AG10803 (cell line): ENCODE data around the gene CSKMT.
"Not testable (repeated sequence)": the region's sequence is repeated elsewhere in the genome, so short reads cannot be mapped to it uniquely, and the experiment has no call there.

Experiments used
- DNase-seq: peaks from one replicate; pipeline ENCODE4 v3.0.0; 2010; ENCODE audit warnings: low read depth
- H3K4me3 ChIP-seq: 2 replicates; pipeline ENCODE4 v1.5.1; 2011; ENCODE audit warnings: mild to moderate bottlenecking, low read length, control low read depth
- TF ChIP-seq, protein P1 (sequence below): conservative IDR thresholded peaks from 2 replicates; pipeline ENCODE4 v1.5.1; 2011; ENCODE audit warnings: mild to moderate bottlenecking, low read length, control low read depth, inconsistent platforms

CSKMT gene, protein sequence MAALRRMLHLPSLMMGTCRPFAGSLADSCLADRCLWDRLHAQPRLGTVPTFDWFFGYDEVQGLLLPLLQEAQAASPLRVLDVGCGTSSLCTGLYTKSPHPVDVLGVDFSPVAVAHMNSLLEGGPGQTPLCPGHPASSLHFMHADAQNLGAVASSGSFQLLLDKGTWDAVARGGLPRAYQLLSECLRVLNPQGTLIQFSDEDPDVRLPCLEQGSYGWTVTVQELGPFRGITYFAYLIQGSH

DNA sequence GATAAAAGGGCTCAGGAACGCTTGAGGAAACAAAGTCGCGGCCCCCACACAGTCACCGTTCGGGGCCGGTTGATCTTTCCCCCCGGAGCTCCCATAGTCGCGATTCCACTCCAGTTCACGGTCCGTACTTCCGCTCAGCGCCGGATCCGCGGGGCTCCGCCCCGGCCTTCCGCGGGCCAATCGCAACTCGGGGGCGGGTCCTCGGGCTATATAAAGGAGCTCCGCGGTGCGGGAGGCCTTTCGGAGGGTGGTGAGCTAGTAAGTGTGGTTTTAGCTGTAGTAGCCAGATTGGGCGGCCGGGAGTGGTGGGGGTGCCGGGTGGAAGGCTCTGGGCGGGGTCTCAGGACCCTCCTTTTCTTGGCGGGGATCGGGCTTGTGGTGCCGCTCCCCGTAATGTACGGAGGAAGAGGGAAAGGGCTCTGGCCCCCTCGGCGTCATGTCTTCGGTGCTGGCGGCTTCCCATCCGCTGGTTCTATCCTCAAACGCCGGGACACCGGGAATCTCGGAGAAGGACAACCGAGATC is at the start of gene CSKMT, which contains the start of gene C11orf98:
Gene CSKMT (plus strand): TSS at position 238 of the 524 bp plus-strand sequence. CDS start 568 bp downstream, outside the sequence.
Gene C11orf98 (minus strand): TSS at position 136 of the 524 bp plus-strand sequence. CDS start 41 bp downstream, at position 95.
- TF ChIP-seq, protein P1, sequence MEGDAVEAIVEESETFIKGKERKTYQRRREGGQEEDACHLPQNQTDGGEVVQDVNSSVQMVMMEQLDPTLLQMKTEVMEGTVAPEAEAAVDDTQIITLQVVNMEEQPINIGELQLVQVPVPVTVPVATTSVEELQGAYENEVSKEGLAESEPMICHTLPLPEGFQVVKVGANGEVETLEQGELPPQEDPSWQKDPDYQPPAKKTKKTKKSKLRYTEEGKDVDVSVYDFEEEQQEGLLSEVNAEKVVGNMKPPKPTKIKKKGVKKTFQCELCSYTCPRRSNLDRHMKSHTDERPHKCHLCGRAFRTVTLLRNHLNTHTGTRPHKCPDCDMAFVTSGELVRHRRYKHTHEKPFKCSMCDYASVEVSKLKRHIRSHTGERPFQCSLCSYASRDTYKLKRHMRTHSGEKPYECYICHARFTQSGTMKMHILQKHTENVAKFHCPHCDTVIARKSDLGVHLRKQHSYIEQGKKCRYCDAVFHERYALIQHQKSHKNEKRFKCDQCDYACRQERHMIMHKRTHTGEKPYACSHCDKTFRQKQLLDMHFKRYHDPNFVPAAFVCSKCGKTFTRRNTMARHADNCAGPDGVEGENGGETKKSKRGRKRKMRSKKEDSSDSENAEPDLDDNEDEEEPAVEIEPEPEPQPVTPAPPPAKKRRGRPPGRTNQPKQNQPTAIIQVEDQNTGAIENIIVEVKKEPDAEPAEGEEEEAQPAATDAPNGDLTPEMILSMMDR = no peak
- peak; percentile 91 for DNase-seq
- peak within 1 kb of the TSS; percentile 93 for H3K4me3 ChIP-seq

DNA sequence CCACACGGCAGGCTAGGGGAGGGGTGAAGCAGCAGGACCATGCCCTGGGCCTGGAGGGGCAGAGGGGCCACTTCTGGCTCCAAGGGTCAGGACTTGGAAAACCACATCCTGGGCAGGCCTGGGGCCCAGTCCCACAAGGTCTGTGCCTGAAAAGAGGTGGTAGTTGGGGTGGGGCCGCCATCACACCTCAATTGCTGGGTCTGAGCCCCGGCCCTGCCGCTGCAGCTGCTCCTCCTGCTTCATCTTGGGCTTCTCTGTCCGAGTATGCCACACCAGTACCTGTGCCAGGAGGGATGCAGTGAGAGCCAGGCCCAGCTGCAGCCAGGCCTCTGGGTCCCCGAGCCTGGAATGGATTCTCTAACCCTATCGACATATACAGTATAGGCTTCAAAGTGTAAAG is 49.6 kb upstream of the CSKMT start:
- no peak for DNase-seq
- TF ChIP-seq, protein P1 = no peak
- no peak overlapping the region for H3K4me3 ChIP-seq

DNA sequence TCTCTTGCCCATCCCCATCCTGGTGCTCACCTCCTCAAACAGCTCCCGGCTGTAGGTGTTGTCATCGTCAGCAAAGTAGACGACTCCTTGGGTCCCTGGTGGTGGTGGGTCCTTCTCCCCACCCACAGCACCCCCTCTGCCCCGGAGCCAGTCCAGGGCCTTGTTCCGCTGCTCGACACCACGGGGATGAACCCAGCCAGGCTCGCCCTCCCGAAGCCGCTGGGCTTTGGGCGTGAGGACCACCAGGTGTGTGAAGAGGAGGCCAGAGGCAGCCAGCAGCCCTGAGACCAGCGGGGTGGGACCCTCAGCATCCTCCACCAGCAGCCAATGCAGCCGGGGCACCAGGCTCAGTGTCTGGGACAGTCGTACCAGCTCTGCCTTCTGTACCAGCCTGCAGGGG is 48.2 kb upstream of the CSKMT start:
- DNase-seq, H3K4me3 ChIP-seq: not testable (repeated sequence)

DNA sequence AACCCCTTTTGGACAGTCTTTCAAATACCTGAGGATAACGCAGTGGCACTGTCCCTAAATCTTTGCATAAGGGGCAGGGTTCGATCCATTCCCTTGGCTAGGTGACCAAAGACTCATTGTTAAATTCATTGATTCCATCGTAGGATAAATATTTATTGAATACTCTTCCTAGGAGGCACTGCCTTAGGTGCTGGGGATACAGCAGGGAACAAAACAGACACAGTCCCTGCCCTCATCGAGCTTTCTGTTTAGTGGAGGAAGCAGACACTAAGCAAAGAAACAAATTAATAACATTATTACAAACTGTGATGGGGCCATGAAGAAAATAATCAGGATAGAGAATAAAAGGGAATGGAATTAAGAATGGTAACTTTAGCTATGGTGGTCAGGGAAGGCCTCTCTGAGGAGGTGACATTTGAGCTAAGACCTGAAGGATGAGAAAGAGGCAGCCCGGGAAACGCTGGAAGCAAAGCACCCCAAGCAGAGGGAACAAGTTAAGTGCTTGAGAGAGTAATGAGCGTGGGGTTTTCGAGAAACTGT is 44.0 kb upstream of the CSKMT start:
- peak overlapping the region; percentile 89 for H3K4me3 ChIP-seq
- TF ChIP-seq, protein P1 = no peak
- no peak for DNase-seq

DNA sequence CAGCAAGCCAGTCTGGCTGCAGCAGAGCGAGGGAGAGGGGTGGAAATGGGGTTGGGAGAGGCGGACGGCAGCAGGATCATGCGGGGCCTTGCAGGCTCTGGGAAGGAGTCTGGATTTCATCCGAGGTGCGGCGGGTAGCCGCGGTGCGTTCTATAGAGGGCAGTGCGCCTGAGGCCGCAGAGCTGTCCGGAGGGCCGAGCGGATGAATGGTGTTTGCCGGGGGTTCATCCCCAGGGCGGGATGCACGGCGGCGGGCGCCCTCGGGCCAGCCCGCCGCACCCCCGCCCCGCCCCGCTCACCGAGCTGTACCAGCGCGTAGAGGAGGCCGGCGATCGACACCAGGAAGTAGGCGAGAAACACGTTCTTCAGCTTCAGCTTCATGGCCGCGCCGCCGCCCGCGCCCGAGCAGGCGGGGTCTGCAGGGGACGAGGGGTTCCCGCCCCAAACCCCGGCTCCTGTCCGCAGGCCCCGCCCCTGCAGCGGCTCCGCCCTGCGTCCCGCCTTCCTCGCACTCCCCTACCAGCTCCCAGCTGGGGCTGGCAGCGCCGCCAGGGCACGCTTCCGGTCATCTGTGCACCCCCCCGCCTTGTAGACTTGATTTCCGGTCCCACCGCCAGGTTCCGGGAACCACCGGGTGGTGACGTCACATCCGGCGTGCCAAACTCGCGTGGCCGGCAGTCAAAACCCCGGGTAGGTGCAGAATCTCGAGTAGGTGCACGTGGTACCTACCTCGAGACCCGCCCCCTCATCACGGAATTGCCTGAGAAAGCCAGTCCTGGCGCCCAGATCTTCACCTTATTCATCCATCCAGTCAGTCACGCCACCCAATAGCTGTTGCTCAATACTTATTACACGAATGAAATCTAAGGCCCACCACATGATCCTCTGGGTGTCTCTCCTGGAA is 43.3 kb upstream of the CSKMT start, which contains the start of gene B3GAT3:
Gene B3GAT3 (minus strand): TSS at position 420 of the 904 bp plus-strand sequence. CDS start 39 bp downstream, at position 381.
- TF ChIP-seq, protein P1 = no peak
- peak within 1 kb of the TSS; percentile 89 for H3K4me3 ChIP-seq
- DNase-seq = peak; percentile 98

DNA sequence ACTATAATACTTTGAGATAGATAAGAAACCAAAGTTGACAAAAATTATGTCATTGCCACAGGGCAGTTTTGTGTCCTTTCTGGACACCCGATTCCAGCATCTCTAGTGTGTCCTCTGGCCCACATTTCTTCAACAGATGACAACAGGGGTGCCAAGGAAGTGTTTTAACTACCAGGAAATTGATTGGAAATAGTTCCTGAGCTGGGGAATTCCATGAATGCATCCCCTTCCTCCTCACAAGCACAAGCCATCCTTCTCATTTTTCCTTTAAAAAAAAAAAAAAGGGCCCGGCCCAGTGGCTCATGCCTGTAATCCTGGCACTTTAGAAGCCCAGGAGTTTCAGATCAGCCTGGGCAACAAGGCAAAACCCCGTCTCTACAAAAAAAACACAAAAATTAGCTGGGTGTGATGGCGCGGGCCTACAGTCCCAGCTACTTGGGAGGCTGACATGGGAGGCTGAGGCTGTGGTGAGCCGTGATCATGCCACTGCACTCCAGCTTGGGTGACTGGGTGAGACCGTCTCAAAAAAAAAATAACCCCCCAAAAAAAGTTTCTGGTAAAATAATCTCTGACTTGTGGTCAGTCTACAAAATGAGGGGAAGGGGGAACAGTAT is 42.5 kb upstream of the CSKMT start:
- DNase-seq = no peak
- H3K4me3 ChIP-seq = peak overlapping the region; percentile 48
- TF ChIP-seq, protein P1 = no peak

DNA sequence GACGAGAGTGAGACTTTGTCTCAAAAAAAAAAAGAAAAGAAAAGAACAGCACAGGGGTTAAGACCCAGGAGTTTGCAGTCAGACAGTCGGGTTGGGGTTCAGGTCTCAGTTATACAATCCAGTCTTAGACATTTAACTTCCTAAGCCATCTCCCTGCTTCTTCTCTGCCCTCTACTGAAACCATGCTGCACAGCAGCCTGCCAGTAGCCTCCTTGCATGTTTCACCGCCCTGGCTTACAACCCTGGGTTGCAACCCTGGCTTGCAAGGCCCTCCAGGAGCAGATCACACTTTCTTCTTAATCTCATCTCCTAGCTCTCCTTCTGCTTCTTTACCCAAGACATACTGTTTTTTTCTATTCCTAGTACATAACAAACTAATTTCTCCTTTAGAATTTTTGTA is 37.4 kb upstream of the CSKMT start:
- TF ChIP-seq, protein P1 = no peak
- no peak overlapping the region for H3K4me3 ChIP-seq
- no peak for DNase-seq
